ENCODE data around the gene ACTG1.

GRCh38 chr17:81483085-81483861 lies 29.3 kb downstream of the ACTG1 start:
- TF ChIP-seq POLR2A (IDR thresholded peaks at IDR 0.05) = no peak
- TF ChIP-seq, protein P1, sequence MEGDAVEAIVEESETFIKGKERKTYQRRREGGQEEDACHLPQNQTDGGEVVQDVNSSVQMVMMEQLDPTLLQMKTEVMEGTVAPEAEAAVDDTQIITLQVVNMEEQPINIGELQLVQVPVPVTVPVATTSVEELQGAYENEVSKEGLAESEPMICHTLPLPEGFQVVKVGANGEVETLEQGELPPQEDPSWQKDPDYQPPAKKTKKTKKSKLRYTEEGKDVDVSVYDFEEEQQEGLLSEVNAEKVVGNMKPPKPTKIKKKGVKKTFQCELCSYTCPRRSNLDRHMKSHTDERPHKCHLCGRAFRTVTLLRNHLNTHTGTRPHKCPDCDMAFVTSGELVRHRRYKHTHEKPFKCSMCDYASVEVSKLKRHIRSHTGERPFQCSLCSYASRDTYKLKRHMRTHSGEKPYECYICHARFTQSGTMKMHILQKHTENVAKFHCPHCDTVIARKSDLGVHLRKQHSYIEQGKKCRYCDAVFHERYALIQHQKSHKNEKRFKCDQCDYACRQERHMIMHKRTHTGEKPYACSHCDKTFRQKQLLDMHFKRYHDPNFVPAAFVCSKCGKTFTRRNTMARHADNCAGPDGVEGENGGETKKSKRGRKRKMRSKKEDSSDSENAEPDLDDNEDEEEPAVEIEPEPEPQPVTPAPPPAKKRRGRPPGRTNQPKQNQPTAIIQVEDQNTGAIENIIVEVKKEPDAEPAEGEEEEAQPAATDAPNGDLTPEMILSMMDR (IDR thresholded peaks at IDR 0.05) = no peak
